ENCODE data around the gene SHOC1. TPM values are rescaled to one million over a fixed set of nuclear protein-coding genes. Genes with fewer than 3 reads are reported as not detected.
"Not testable (repeated sequence)": the region's sequence is repeated elsewhere in the genome, so short reads cannot be mapped to it uniquely, and the experiment has no call there.

SHOC1 gene
- total RNA-seq, 3 donors from 2014 or later (not counting 1 experiment from before 2014, with no cell fraction given), result not detected

DNA sequence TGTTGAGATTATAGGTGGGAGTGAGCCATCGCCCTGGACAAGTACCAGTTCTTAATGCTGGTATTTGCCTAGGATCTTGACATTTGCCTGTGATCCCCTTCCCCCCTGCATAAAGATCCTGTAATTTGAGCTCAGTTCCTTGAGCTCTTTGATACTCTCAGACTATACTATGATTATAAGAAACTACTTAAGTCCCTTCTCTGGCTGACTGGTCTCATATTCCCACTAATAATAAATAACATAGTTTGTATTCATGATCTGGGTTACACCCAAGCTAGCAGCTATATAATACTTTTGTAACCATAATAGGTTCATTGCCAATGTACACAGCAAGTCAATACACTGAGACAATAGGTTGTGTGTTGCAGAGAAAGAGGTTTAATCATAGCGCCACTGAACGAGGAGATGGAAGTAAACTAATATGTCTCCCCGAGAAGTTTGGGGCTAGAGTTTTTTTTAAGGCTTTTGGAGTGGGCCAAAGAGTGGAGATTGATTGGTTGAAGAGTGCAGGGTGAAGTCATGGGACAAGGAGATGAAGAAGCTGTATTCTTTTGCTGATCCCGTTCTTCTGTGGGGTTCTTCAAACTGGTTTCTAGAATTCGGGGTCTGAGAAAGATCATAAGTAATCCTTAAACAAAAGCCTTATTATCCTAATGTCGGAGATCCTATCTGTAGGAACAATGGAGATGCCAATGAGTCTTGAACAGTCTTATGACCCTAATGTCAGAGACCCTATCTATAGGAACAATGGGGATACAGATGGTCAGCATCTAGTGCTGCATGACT is 20.7 kb upstream of the SHOC1 start:
- no peaks in the 10 kb centered on the region for H3K36me3 Mint-ChIP-seq
- intact Hi-C loops (cut with micrococcal nuclease), result no loop called here

DNA sequence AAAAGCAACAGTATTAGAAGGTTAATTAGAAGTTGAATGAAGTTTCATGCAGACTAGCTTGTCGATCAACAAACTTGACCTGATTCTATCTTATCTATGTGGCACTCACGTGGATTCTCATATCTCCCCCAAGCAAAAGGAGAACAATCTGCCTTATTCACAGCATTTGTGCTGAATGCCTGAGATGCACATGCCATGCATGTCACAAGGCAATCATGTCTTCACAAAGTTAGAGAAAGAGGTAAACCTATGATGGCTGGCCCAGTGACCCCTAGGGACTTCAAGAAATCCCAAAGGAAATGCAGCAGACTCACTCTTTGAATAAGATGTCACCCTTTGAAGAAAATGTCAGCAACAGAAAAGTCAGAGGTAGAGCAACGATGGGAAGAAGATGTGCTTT is 17.6 kb upstream of the SHOC1 start:
- Histone ChIP-seq H3K27ac (ENCODE audit: low read length) (no peak overlapping the region), H3K9me3 (ENCODE audit: control insufficient read depth, insufficient read depth, low read length) (no peaks in the 10 kb centered on the region), H3K36me3 (ENCODE audit: control insufficient read depth, insufficient read depth, low read length) (no peaks in the 10 kb centered on the region), H3K4me1 (ENCODE audit: control insufficient read depth, insufficient read depth, low read length) (no peaks in the 10 kb centered on the region), H3K27me3 (ENCODE audit: control insufficient read depth, insufficient read depth, low read length) (no peaks in the 10 kb centered on the region), H3K4me3 (ENCODE audit: low read length) (no peak overlapping the region)
- Mint-ChIP-seq H3K4me3 (no peak overlapping the region), H3K27ac (no peak overlapping the region), H3K36me3 (no peaks in the 10 kb centered on the region), H3K4me1 (no peaks in the 10 kb centered on the region), H3K27me3 (ENCODE audit: low read depth in 2 of 2) (peaks cover 10 to 41% of the 10 kb centered on the region in 2 donors), H3K9me3 (no peaks in the 10 kb centered on the region)
- intact Hi-C loops (cut with micrococcal nuclease), result no loop called here
- 84% methylated on average over 3 of the region's 3 CpGs for WGBS (ENCODE audit: insufficient coverage)
- DNase-seq (no peak), ATAC-seq (no peak)
- TF ChIP-seq, protein P1, sequence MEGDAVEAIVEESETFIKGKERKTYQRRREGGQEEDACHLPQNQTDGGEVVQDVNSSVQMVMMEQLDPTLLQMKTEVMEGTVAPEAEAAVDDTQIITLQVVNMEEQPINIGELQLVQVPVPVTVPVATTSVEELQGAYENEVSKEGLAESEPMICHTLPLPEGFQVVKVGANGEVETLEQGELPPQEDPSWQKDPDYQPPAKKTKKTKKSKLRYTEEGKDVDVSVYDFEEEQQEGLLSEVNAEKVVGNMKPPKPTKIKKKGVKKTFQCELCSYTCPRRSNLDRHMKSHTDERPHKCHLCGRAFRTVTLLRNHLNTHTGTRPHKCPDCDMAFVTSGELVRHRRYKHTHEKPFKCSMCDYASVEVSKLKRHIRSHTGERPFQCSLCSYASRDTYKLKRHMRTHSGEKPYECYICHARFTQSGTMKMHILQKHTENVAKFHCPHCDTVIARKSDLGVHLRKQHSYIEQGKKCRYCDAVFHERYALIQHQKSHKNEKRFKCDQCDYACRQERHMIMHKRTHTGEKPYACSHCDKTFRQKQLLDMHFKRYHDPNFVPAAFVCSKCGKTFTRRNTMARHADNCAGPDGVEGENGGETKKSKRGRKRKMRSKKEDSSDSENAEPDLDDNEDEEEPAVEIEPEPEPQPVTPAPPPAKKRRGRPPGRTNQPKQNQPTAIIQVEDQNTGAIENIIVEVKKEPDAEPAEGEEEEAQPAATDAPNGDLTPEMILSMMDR (IDR thresholded peaks at IDR 0.05), result no peak

More for the DNA sequence above, 20.7 kb upstream of the SHOC1 start:
- peaks cover 5 to 33% of the 10 kb centered on the region in 2 donors for H3K27me3 Mint-ChIP-seq (ENCODE audit: low read depth in 2 of 2)
- no peak overlapping the region for H3K4me3 Mint-ChIP-seq
- DNase-seq (no peak), ATAC-seq (no peak)
- no peaks in the 10 kb centered on the region for H3K9me3 Mint-ChIP-seq
- Histone ChIP-seq H3K9me3 (ENCODE audit: control insufficient read depth, insufficient read depth, low read length) (no peaks in the 10 kb centered on the region), H3K36me3 (ENCODE audit: control insufficient read depth, insufficient read depth, low read length) (no peaks in the 10 kb centered on the region), H3K27me3 (ENCODE audit: control insufficient read depth, insufficient read depth, low read length) (no peaks in the 10 kb centered on the region), H3K4me1 (ENCODE audit: control insufficient read depth, insufficient read depth, low read length) (no peaks in the 10 kb centered on the region), H3K27ac (ENCODE audit: low read length) (no peak overlapping the region), H3K4me3 (ENCODE audit: low read length) (no peak overlapping the region)
- H3K27ac Mint-ChIP-seq, result no peak overlapping the region
- TF ChIP-seq, protein P1 (IDR thresholded peaks at IDR 0.05), result no peak
- H3K4me1 Mint-ChIP-seq, result no peaks in the 10 kb centered on the region
- WGBS (ENCODE audit: insufficient coverage), result 97% methylated on average over 6 of the region's 7 CpGs

DNA sequence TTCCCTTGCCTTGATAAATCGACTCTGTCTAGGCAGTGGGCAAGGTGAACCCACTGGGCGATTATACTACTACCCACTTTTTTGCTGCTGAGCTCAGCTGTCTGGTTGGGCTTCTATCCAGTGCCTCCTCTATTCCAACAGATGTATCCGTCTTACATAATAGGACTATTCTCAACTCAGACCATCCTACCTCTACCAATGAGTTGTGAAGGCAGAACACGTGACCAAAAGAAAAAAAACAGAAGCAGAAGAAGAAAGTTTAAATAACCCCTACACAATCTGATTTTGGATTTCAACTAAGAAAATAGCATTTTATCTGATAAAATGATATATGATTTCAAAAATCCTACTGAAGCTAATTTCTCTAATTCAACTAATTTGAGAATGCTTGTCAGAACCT is 16.2 kb upstream of the SHOC1 start:
- Mint-ChIP-seq H3K4me1 (peaks cover 0 to 4% of the 10 kb centered on the region in 2 donors), H3K36me3 (no peaks in the 10 kb centered on the region), H3K27me3 (ENCODE audit: low read depth in 2 of 2) (peaks cover 14 to 39% of the 10 kb centered on the region in 2 donors), H3K27ac (no peak overlapping the region), H3K4me3 (no peak overlapping the region), H3K9me3 (no peaks in the 10 kb centered on the region)
- no peaks in the 10 kb centered on the region for H3K36me3 ChIP-seq (ENCODE audit: control insufficient read depth, insufficient read depth, low read length)
- DNase-seq (no peak), ATAC-seq (no peak)
- TF ChIP-seq, protein P1 (IDR thresholded peaks at IDR 0.05), result no peak
- WGBS (ENCODE audit: insufficient coverage), result 95% methylated on average over 4 of the region's 4 CpGs
- H3K4me1 ChIP-seq (ENCODE audit: control insufficient read depth, insufficient read depth, low read length), result no peaks in the 10 kb centered on the region
- intact Hi-C loops (cut with micrococcal nuclease), result no loop called here
- no peaks in the 10 kb centered on the region for H3K27me3 ChIP-seq (ENCODE audit: control insufficient read depth, insufficient read depth, low read length)
- no peaks in the 10 kb centered on the region for H3K9me3 ChIP-seq (ENCODE audit: control insufficient read depth, insufficient read depth, low read length)
- no peak overlapping the region for H3K4me3 ChIP-seq (ENCODE audit: low read length)
- no peak overlapping the region for H3K27ac ChIP-seq (ENCODE audit: low read length)

DNA sequence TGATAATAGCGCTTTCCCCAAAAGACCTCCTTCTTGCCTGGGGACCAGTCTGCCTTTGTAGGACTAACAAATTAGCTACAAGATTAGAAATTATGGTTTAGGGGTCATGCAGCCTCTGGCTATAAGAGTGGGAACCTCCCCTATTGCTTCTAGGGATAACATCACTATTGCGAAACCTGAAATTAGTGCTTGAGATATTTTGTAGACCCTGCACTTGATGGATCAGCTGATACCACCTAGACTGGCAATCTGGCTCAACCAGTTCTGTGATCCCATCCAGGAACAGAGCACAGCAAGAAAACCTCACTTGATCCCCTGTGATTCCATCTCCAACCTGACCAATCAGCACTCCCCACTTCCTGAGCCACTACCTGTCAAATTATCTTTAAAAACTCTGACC is 15.7 kb upstream of the SHOC1 start:
- H3K4me1 ChIP-seq (ENCODE audit: control insufficient read depth, insufficient read depth, low read length); DNase-seq; H3K27ac Mint-ChIP-seq; H3K27ac ChIP-seq (ENCODE audit: low read length); H3K36me3 ChIP-seq (ENCODE audit: control insufficient read depth, insufficient read depth, low read length); H3K4me3 ChIP-seq (ENCODE audit: low read length); H3K9me3 Mint-ChIP-seq; H3K36me3 Mint-ChIP-seq; H3K27me3 ChIP-seq (ENCODE audit: control insufficient read depth, insufficient read depth, low read length); H3K4me3 Mint-ChIP-seq; intact Hi-C loops (cut with micrococcal nuclease); H3K9me3 ChIP-seq (ENCODE audit: control insufficient read depth, insufficient read depth, low read length); H3K4me1 Mint-ChIP-seq; ATAC-seq: not testable (repeated sequence)
- WGBS (ENCODE audit: insufficient coverage), result 100% methylated on average over 2 of the region's 2 CpGs
- H3K27me3 Mint-ChIP-seq (ENCODE audit: low read depth in 2 of 2), result peaks cover 13 to 39% of the 10 kb centered on the region in 2 donors

Measured in natural killer cell (primary cell).